A549 (cell line): ENCODE data around the gene S100A10.

Experiments
- EP300 ChIP-seq, 2 experiments: fragments of >200 bp; sonication (Bioruptor Twin); formaldehyde crosslinking; IDR thresholded peaks; 2 replicates in 1 of 2; 3 replicates in 1 of 2; pipeline ENCODE4 v1.6.1; 2016 to 2017
- HDAC2 ChIP-seq: fragments of 200-600 bp; sonication (generic); IDR thresholded peaks from 2 replicates; pipeline ENCODE4 v1.6.1; 2016
- JUNB ChIP-seq: fragments of >200 bp; sonication (Bioruptor Twin); formaldehyde crosslinking; IDR thresholded peaks from 2 replicates; pipeline ENCODE4 v1.6.1; 2016
- MAFK ChIP-seq: fragments of 450-650 bp; IDR thresholded peaks from 2 replicates; pipeline ENCODE4 v1.6.1; 2014; ENCODE audit not compliant: partially characterized antibody
- MAZ ChIP-seq: fragments of 150-350 bp; IDR thresholded peaks from 2 replicates; pipeline ENCODE4 v1.6.1; 2014; ENCODE audit warnings: antibody characterized with exemption, low read depth, low read length, borderline replicate concordance
- POLR2AphosphoS2 ChIP-seq: conservative IDR thresholded peaks from 2 replicates; pipeline ENCODE4 v1.6.1; 2012; ENCODE audit warnings: low read length, improper control_type of control experiment, inconsistent platforms
- TP53 ChIP-seq: fragments of 250-450 bp; sonication (Bioruptor Pico); IDR thresholded peaks from 2 replicates; pipeline ENCODE4 v1.5.0; 2021; ENCODE audit warnings: mild to moderate bottlenecking, moderate library complexity
- ZSCAN20 ChIP-seq: fragments of 250-450 bp; sonication (Bioruptor Pico); IDR thresholded peaks from 2 replicates; pipeline ENCODE4 v1.8.0; 2022; ENCODE audit warnings: mild to moderate bottlenecking, moderate library complexity
- TF ChIP-seq, protein P1 (sequence below): fragments of >200 bp; sonication (Bioruptor Twin); formaldehyde crosslinking; IDR thresholded peaks from 3 replicates; pipeline ENCODE4 v1.5.1; 2016
- TF ChIP-seq, protein P2 (sequence below): IDR thresholded peaks from 2 replicates; pipeline ENCODE4 v1.6.1; 2012
- TF ChIP-seq, protein P3 (sequence below): fragments of 450-650 bp; IDR thresholded peaks from 2 replicates; pipeline ENCODE4 v1.6.1; 2014; ENCODE audit warnings: antibody characterized with exemption

DNA sequence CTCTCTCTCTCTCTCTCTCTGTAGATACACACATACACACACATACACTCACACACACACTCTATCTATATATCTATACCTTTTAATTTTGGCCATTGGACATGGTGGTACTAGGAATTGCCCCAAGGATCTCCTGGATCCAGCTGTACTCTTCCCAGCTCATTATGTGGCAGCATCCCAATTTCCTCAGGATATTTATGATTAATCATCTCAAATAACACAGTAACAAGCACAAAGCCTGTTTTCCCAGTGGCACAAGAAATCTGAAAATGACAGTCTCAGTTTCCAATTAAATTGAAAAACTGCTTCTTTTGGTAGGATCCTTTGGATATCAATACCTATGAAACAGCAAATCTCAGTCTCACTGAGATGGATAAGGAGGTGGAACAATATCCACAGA is 27.6 kb downstream of the S100A10 start:
- TF ChIP-seq, protein P1, sequence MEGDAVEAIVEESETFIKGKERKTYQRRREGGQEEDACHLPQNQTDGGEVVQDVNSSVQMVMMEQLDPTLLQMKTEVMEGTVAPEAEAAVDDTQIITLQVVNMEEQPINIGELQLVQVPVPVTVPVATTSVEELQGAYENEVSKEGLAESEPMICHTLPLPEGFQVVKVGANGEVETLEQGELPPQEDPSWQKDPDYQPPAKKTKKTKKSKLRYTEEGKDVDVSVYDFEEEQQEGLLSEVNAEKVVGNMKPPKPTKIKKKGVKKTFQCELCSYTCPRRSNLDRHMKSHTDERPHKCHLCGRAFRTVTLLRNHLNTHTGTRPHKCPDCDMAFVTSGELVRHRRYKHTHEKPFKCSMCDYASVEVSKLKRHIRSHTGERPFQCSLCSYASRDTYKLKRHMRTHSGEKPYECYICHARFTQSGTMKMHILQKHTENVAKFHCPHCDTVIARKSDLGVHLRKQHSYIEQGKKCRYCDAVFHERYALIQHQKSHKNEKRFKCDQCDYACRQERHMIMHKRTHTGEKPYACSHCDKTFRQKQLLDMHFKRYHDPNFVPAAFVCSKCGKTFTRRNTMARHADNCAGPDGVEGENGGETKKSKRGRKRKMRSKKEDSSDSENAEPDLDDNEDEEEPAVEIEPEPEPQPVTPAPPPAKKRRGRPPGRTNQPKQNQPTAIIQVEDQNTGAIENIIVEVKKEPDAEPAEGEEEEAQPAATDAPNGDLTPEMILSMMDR: no peak
- TF ChIP-seq ZSCAN20 (CRISPR knock-in tag): no peak
- no peak for TF ChIP-seq JUNB
- no peak for TF ChIP-seq TP53 (CRISPR knock-in tag)
- TF ChIP-seq, protein P2, sequence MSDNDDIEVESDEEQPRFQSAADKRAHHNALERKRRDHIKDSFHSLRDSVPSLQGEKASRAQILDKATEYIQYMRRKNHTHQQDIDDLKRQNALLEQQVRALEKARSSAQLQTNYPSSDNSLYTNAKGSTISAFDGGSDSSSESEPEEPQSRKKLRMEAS: no peak
- no peak for TF ChIP-seq MAFK
- TF ChIP-seq, protein P3, sequence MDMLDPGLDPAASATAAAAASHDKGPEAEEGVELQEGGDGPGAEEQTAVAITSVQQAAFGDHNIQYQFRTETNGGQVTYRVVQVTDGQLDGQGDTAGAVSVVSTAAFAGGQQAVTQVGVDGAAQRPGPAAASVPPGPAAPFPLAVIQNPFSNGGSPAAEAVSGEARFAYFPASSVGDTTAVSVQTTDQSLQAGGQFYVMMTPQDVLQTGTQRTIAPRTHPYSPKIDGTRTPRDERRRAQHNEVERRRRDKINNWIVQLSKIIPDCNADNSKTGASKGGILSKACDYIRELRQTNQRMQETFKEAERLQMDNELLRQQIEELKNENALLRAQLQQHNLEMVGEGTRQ: no peak
- no peak for TF ChIP-seq MAZ
- no peak for TF ChIP-seq POLR2AphosphoS2
- no peak for TF ChIP-seq HDAC2
- TF ChIP-seq EP300 (IDR thresholded peaks at IDR 0.05): no peak
